Neural progenitor cell (in vitro differentiated cells): Measurements from ENCODE around the gene USP36.

ENCODE experiments used
- CTCF ChIP-seq: fragments of 200-600 bp; sonication (generic); IDR thresholded peaks from 2 replicates; pipeline ENCODE4 v1.5.1; 2017; ENCODE audit warnings: antibody characterized with exemption, mild to moderate bottlenecking
- EZH2 ChIP-seq: fragments of 200-600 bp; sonication (generic); IDR thresholded peaks from 2 replicates; pipeline ENCODE4 v1.6.1; 2017; ENCODE audit warnings: antibody characterized with exemption, mild to moderate bottlenecking, moderate library complexity
- EZH2phosphoT487 ChIP-seq: fragments of 200-600 bp; sonication (generic); IDR thresholded peaks from 2 replicates; pipeline ENCODE4 v1.6.1; 2017; ENCODE audit warnings: antibody characterized with exemption

DNA sequence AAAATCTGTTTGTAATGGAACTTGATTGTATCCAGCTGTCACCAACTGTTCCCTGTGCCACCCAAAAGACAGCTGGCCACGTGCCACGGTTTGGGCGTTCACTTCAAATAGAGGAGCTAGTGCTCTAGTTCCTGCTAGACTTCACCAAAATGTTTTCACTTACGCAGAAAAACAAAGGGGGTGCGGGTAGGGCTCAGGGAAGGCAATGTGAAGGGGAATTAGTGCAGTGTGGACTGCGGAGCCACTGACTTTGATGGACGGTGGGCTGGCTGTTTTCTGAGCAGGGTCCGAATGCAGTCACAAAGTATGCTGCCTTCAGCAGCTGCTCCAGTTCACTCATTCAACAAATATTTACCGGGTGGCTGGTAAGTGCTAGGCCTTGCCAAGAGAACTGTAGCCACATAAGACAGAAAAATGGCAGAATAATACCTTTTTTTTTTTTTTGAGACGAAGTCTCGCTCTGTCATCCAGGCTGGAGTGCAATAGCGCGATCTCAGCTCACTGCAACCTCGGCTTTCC lies 50.9 kb downstream of the USP36 start:
- TF ChIP-seq CTCF (no peak), EZH2 (no peak), EZH2phosphoT487 (no peak)
